Fibroblast of peridontal ligament (primary cell): ENCODE data around the gene ELMOD1.
A peak's percentile ranks its signal among the peaks of the same experiment; 100 is the strongest.
"Not testable (repeated sequence)": the region's sequence is repeated elsewhere in the genome, so short reads cannot be mapped to it uniquely, and the experiment has no call there.

Experiments used
- DNase-seq: peaks from one replicate; pipeline ENCODE4 v3.0.0-alpha.2; 2010; ENCODE audit errors: extremely low read depth

Gene ELMOD1

GRCh38 chr11:107590460-107591377 is at the start of gene ELMOD1:
TSS of gene ELMOD1 (plus strand) at chr11:107591147. CDS start at chr11:107618190, 27,043 bp downstream.
- no peak for DNase-seq

DNA sequence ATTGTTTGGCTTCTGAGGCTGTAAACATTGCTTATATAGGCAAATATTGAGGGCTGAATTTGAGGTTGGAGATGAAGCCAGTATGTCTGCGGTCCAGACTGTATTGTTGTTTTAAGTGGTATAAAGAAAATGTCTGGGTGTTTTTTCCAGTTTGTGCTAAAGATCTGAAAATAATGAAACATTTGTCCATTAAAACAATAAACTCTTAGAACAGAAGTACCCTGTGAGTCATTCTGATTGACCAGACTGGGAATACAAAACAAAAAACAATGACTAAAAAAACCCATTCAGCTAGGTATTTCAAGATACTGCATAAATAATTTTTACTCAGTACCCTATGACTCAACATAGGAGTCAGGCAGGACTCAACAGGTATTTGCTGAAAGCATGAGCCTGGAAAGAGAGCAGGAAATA is 45.8 kb upstream of the ELMOD1 start:
- peak; percentile 52 for DNase-seq

DNA sequence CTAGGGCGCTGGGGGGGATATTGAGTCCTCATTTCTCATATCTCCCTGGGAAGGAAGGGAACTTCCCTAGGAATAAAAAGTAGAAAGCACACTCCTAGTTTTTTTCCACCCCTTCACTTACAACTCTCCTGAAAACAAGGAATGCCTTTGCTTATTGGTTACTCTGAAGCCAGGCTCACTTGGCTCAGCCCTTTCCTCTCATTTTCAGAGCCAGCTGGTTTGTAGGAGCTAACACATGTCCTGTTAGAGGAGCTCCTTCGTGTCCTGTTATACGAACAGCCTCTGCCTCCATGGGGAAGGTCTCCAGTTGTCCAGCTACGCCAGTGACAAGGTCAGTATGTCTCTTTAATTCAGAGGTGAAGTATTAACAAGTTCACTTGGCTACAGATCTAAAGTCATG is 43.0 kb upstream of the ELMOD1 start:
- no peak for DNase-seq

DNA sequence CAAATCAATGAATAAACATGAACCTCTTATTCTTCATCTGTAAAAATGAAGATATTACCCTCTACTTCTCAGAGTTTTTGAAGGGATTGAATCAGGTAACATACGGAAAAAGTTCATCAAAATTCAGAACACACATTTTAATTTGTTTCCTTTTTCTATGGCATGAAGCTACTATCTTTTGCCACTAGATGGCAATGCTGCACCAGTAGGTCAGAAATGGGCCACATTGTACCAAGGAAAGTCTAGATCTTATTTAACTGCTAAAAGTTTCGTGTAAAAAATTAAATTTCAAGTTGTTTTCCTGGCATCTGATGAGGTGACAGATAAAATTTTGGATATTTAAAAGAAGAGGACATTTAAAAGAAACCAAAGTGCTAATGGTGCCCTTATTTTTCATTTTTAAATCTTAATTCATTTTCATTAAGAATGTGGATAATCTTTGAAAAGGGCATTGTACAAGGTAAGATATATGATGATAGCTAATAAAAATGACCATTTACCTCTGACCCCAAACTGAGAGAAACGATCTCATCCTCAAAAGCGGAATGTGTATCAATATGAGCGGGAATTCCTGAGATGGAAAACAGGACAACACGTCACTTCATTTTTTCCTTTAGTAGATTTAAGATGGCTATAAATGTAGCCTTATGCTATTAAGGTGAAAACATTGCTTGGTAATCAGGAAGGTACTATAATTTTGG is 41.5 kb upstream of the ELMOD1 start:
- peak; percentile 69 for DNase-seq

- no peak for DNase-seq
These were observed 41.0 kb upstream of the ELMOD1 start for GRCh38 chr11:107549954-107550285.

DNA sequence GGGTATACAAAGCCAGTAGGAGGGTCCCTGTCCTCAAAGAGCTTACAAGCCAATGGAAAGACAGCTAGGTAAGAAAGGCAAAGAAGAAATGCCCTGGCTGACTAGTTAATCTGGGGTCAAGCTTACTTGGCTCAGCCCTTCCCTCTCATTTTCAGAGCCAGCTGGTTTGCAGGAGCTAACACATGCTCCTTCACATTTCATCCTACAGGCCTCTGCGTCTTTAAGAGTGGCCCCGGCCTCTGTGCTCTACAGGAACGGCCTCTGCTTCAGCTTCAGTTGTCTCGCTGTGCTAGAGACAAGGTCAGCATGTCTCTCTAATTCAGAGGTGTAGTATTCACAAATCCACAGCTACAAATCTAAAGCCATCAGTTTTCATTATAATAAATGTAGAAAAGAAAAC is 40.6 kb upstream of the ELMOD1 start:
- DNase-seq, result no peak

DNA sequence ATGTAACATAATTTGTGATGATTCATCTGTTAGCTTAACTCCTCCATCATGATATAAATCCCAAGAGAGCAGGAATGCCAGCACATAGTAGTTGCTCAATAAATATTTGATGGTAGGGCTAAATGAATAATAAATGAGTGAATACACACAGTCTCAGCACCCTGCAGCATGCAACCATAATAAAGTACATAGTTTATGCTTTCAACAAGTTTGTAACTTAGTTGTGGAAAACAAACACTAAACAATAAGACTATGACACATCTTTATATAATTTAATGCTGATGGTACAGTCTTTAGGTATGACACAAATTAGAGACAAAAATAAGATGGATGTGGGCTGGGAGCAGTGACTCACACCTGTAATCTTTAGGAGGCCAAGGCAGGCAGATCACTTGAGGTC is 29.3 kb upstream of the ELMOD1 start:
- DNase-seq, result no peak

GRCh38 chr11:107562647-107563208 is 28.2 kb upstream of the ELMOD1 start:
- peak; percentile 57 for DNase-seq

GRCh38 chr11:107563702-107564101 is 27.2 kb upstream of the ELMOD1 start:
- peak; percentile 75 for DNase-seq

DNA sequence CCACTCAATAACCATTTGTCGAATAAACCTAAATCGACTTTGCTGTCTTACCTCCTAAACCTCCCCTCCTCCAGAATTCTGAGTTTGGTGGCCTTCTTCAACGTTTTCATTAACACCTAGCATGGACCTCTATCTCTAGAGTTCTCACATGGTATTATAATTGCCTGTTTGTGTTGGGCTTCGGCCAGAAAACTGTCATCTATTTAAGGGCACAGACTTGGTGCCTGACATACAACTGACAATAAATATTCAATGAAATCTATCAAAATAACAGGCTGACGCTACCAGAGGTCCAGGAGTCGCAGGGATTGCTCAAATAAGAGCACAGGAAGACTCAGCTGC is 26.1 kb upstream of the ELMOD1 start:
- no peak for DNase-seq

- DNase-seq, result peak; percentile 61
These were observed 25.6 kb upstream of the ELMOD1 start, which contains the start of gene ALKBH8 for GRCh38 chr11:107565219-107565937. TSS of gene ALKBH8 (minus strand) at chr11:107565735. CDS start at chr11:107560893, 4,842 bp downstream.

DNA sequence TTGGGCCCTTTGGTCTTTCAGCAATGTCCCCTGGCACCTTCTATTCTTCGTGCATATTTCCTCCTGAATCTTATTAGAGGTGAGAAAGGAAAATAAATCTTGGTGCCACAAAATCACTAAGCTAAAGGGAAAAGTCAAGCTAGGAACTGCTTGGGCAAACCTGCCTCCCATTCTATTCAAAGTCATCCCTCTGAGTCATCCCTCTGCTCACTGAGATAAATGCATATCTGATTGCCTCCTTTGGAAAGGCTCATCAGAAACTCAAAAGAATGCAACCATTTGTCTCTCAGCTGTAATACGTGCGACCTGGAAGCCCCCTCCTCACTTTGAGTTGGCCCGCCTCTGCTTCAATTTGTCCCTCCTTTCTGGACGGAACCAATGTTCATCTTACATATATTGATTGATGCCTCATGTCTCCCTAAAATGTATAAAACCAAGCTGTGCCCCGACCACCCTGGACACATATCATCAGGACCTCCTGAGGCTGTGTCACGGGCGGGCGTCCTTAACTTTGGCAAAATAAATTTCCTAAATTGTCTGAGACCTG is 24.9 kb upstream of the ELMOD1 start:
- DNase-seq, result not testable (repeated sequence)

- no peak for DNase-seq
These were observed 24.4 kb upstream of the ELMOD1 start for GRCh38 chr11:107566569-107566968.

DNA sequence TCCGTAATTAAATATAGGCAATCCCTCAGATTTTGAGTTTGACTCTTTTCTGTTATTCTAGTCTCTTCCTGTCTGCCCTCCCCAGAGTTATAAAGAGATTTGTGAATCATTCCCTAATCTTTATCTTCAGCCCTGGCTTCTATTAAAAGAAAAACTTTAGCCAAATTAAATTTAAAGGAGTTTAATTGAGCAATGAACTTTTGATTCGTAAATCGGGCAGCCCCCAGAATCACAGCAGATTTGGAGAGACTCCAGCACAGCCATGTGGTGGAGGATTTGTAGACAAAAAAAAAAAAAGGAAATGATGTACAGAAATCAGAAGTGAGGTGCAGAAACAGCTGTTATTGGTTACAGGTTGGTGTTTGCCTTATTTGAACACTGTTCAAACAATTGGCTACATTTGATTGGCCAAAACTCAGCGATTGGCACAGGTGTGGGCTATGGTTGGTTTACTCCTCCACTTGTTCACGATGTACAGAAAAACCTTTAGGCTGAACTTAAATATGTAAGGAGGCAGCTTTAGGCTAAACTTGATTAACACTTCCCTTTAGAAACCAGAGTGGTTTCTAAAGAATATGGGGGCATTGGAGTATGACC is 23.1 kb upstream of the ELMOD1 start:
- no peak for DNase-seq

DNA sequence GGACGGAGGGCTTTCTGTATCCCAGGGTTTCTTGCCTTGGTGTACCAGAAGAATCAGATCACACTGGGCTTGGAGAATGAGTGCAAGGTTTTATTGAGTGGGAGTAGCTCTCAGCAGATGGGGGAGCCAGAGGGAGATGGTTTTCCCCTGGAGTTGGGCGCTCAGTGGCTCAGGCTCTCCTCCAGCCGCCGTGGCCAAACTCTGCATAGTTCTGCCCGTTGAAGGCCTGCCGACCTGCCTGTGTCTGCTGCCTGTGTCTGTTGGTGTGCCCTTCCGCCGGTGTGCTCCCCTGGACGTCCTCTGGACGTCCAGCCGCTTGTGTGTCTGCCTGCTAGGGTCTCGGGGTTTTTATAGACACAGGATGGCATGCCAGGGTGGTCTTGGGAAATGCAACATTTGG is 20.9 kb upstream of the ELMOD1 start:
- DNase-seq, result no peak

- no peak for DNase-seq
These were observed 17.5 kb upstream of the ELMOD1 start for GRCh38 chr11:107573438-107573837.

- DNase-seq, result peak; percentile 70
These were observed 14.2 kb upstream of the ELMOD1 start for GRCh38 chr11:107576497-107577345.

DNA sequence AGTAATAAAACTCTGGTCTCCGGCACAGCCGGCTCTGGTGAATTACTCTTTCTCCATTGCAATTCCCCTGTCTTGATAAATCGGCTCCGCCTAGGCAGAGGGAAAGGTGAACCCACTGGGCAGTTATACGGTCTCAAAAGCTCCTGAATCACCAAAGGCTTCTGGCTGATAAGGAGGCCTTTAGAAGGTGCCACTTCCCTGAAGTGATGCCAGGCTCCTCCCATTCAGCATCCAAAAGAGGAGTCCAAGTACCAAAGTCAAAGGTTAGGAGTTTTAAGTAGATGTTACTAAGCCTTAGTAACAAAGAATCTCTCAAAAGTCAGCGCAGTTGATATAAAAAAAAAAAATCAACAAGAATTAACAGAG is 13.6 kb upstream of the ELMOD1 start:
- no peak for DNase-seq

- not testable (repeated sequence) for DNase-seq
These were observed 11.8 kb upstream of the ELMOD1 start for GRCh38 chr11:107579169-107579568.

- no peak for DNase-seq
These were observed 9.8 kb upstream of the ELMOD1 start for GRCh38 chr11:107581147-107581546.
